Measurements from ENCODE around the gene AGO1. TPM values are rescaled to one million over a fixed set of nuclear protein-coding genes. Genes with fewer than 3 reads are reported as not detected.

AGO1 gene
- polyA plus RNA-seq, 2 of the 4 experiments (the other 2 are of a cell fraction): 5.6 to 7.0 TPM

- Histone ChIP-seq H3K4me1 (no peaks in the 10 kb centered on the region), H3K9me3 (no peaks in the 10 kb centered on the region), H3K27ac (no peak overlapping the region), H3K4me2 (no peak overlapping the region), H3K4me3 (no peak overlapping the region)
- POLR2A ChIA-PET: no interaction called here
- CTCF ChIA-PET: no interaction called here
- FAIRE-seq: no peak
- no peak for ATAC-seq
- DNase-seq (ENCODE audit: low read depth in 1 of 2, low spot score in 1 of 2): no peak
- TF ChIP-seq BHLHE40 (IDR thresholded peaks at IDR 0.05; ENCODE audit: low read depth, low read length): no peak
- WGBS (ENCODE audit: missing lambda C conversion rate): 92% methylated on average over 2 of the region's 2 CpGs
Measured at GRCh38 chr1:35915693-35916092, 32.7 kb downstream of the AGO1 start.

- H3K4me2 ChIP-seq: no peak overlapping the region
- no peak overlapping the region for H3K27ac ChIP-seq
- TF ChIP-seq POLR2A (IDR thresholded peaks at IDR 0.05; ENCODE audit: low read length) (no peak), RNF2 (IDR thresholded peaks at IDR 0.05; ENCODE audit: borderline replicate concordance, low read depth) (no peak), ELK1 (IDR thresholded peaks at IDR 0.05; ENCODE audit: low read depth, low read length) (no peak), JUNB (IDR thresholded peaks at IDR 0.05) (no peak), EP300 (IDR thresholded peaks at IDR 0.05) (no peak), CTCF (IDR thresholded peaks at IDR 0.05) (no peak), SREBF2 (IDR thresholded peaks at IDR 0.05) (no peak), PBX3 (IDR thresholded peaks at IDR 0.05) (no peak), MAX (IDR thresholded peaks at IDR 0.05) (no peak), MAZ (IDR thresholded peaks at IDR 0.05; ENCODE audit: borderline replicate concordance, low read depth, low read length) (no peak), JUN (IDR thresholded peaks at IDR 0.05) (no peak), CBX8 (IDR thresholded peaks at IDR 0.05) (no peak), REST (IDR thresholded peaks at IDR 0.05) (no peak), HOXB13 (CRISPR knock-in tag; IDR thresholded peaks at IDR 0.05; ENCODE audit: low read depth) (no peak), NR3C1 (IDR thresholded peaks at IDR 0.05) (no peak), BCL3 (IDR thresholded peaks at IDR 0.05) (no peak), E2F6 (IDR thresholded peaks at IDR 0.05; ENCODE audit: borderline replicate concordance, low read depth) (no peak), FOSL2 (IDR thresholded peaks at IDR 0.05) (no peak), FOSL2 (CRISPR knock-in tag; IDR thresholded peaks at IDR 0.05) (no peak), RARB (CRISPR knock-in tag; IDR thresholded peaks at IDR 0.05) (no peak)
- DNase-seq (ENCODE audit: low read depth in 1 of 2, low spot score in 1 of 2): no peak
- no peak for ATAC-seq
- FAIRE-seq: no peak
- H3K9me3 ChIP-seq: no peaks in the 10 kb centered on the region
- H3K4me3 ChIP-seq: no peak overlapping the region
- ChIA-PET CTCF (no interaction called here), POLR2A (no interaction called here)
- no peaks in the 10 kb centered on the region for H3K4me1 ChIP-seq
Measured at GRCh38 chr1:35923791-35924221, 40.8 kb downstream of the AGO1 start.

Data from A549 (cell line).